Stimulated activated CD4-positive, alpha-beta T cell treated with anti-CD3 and anti-CD28 coated beads, Interleukin-1b, Interleukin-23, amount 100 ng/mL, for 24 hours (primary cell): Measurements from ENCODE around the gene MSANTD2.

Experiments used
- DNase-seq, 4 experiments: peaks; one replicate each; pipeline ENCODE4 v3.0.0-alpha.2; 2020; ENCODE audit warnings: low read depth in 4 of 4, low spot score in 1 of 4

The MSANTD2 gene

DNA sequence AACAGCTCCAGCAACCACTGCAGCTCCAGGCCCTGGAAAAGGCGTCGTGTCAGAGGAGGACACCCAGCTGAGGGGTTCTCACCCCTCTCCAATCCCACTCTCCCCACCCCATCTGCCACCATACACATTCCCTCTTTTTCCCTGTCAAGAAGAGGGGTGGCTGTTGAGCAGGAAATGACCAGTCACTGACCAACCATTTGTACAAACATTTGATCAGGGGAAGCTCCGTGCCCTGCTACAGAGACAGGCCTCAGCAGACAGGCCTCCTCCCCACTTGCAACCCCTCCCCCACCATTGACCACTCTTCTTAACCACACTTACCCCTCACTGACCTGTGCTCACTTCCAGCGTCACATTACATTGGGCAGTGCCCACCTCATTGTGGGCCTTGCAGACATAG is 45.9 kb downstream of the MSANTD2 start:
- DNase-seq, result no peak

DNA sequence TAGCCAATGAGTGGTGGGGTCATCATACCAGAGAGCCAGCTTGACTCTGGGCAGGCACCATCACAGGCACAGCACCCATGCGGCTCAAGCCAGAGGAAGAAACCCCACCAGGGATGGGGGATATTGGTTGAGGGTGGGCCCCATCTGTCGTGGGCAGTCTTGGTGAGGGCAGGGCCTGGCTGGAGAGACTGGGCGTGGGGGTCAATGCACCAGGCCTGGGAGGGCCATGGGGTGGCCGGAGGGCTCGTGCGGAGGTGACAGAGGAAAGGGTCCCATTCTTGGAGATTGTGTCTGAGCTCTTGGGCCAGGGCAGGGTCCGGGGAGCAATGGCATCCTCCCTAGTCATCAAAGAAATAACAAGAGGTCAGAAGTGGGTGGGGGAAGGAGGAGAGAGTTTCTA is 46.6 kb downstream of the MSANTD2 start:
- DNase-seq, result no peak

DNA sequence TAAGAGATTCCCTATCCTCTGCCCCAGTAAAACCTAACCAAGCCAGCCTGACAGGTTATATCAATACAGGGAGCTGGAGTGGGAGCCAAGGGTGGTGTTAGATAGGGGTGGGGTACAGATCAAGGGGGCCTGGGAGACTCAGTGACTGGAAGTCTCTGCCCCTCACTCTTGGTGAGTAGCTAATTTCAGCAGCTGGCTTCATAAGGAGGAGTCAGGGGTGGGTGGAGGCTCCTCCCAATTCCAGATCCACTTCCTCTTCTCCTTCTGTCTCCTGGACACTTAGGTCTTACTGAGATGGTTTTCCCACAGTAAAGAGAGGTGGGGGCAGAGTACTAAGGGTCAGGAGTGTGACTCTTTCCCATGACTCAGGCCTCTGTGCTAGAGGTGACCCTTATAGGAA is 47.0 kb downstream of the MSANTD2 start:
- no peak for DNase-seq

DNA sequence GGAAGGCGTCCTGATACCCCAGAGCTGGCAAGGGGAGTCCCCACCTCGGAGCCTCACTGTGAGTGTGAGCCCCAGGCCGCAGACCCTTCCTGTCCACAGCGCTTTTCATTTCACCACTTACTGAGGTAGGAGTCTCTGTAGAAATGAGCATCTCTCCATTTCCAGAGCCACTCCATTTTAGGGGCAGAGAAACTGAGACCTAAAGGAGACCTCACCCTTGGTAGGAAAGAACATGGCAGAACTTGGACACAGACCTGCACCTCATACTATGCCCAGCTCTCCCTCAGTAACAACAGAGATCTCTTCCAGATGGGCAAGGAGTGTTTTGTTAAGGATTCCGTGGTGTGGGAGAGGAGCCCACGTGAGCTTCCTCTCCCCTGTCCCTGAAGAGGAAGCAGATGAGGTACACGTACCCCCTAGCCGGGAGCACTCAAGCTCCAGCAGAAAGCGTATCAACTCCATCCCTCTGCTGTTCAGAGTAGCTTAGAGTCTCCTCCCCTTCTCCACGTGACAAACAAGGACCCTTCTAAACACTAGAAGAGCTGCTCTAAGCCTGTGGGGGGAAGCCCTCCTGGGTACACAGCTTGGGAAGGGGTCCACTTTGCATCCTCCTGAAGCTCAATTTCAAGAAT is 47.6 kb downstream of the MSANTD2 start:
- DNase-seq, result no peak

DNA sequence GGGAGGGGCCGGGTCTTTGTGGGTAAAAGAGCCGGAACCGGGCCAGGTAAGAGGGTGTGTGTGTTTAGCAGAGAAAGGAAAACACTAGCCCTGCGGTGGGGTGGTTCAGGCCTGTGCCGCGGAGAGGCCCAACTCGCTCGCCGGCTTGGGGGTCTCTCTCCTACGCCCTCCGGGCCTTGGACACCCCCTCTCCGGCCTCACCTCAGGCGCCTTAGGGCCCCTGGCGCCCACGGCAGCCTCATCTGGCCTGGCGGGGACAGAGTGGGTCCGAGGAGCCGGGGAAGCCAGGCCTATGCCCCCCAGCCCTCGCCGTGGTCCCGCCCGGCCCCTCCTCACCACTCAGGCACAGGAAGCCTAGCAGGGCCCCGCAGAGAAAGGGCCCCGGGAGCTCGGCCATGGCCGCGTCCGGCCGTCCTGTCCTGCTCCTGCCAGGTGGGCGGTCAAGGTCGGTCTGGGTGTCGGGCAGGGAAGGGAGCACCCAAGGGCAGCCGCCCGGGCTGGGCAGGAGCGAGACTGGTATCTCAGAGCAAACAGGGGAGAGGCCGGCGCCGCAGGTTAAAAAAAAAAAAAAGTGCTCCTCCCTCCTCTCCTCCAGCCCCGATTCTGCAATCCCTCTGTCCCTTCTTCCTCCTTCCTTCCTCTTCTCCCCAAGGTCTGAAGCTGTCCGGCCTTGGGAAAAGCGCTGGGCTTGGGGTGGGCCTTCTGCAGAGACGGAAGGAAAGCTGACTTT is 48.3 kb downstream of the MSANTD2 start, which contains the start of gene VSIG2:
VSIG2 (minus strand) TSS at position 515 of the 730 bp plus-strand sequence; CDS start at position 397, 118 bp downstream.
- DNase-seq, result no peak

DNA sequence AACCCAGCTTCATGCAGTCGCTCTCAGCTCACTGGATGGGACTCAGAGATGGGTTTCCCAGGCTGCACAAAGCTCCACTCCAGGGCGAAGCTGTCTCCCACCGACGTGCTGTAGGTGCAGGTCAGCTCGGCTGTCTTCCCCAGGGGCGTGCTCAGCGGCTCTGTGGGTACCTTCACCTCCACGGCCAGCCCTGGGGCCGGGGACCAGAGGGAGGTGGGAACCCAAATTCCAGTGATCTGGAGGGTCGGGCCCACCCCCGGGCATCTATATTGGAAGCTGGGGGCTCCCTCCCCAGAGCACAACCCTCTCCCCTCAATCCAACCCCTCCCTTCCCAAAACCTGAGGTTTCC is 48.8 kb downstream of the MSANTD2 start:
- no peak for DNase-seq

DNA sequence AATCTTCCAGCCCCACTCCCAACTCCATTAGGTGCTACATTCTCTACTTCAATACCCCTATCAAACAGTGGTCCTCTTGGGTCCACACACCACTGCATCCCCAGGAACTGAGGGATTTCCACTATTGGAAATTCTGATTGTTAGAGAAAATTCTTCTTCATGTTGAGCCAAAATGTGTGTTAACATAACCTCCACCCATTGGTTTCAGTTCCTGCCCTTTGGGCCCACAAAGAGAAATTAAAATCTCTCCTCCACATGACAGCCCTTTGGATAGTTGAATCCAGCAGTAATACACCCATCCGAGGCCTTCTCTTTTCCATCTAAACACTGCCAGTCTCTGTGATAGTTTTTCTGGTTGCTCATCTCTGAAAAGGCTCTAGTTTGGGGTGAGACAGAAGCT is 50.3 kb downstream of the MSANTD2 start:
- DNase-seq, result no peak

DNA sequence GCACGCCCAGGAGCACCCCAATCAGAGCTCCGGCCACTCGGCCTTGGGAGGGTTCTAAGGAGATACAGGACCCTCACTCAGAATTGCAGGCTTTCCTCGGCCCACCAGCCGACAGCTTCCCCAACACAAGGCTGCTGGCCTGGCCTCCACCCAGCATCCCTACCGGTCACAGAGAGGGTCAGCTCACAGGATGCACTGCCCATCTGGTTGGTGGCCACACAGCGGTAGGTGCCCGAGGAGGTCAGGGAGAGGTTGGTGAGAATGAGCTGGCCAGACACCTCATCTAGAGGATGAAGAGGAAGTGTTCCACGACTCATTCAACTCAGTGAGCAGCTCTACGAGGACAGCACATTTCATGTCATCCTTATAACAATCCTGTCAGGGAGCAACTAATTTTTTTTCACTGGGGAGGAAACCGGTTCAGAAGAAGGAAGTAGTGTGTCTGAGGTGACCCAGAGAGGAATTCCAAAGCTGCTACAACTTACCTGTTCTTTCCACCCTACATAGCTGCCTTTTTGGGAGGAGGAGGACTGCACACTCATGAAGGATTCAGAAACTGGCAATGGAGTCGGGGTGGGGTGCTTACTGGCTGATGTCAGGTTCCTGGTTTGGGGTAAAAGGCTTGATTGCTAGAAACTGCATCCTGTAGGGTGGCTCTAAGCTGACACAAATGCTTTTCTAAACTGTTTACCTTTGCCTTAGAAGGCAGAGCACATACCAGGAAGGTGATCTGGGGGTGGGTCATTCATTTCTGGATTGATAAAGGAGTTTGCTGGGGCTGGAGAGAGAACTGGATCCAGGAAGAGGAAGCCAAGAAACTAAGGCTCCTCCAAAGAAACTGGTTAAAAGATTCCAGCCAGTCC is 51.5 kb downstream of the MSANTD2 start:
- no peak for DNase-seq

DNA sequence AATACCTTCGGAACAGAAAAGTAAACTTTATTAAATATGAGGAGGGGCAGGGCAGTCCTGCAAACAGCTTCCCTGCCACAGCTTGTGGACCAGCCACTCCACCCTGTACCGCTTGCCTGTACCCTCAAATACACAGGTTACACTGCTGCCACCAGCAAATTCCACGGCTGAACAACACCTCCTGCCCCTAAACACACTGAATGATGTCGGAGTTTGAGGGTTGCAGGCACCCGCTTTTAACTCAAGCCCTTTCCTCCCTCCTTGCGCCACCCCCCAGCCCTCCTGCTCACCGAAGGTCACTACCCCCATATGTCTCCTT is 52.1 kb downstream of the MSANTD2 start:
- DNase-seq, result no peak

DNA sequence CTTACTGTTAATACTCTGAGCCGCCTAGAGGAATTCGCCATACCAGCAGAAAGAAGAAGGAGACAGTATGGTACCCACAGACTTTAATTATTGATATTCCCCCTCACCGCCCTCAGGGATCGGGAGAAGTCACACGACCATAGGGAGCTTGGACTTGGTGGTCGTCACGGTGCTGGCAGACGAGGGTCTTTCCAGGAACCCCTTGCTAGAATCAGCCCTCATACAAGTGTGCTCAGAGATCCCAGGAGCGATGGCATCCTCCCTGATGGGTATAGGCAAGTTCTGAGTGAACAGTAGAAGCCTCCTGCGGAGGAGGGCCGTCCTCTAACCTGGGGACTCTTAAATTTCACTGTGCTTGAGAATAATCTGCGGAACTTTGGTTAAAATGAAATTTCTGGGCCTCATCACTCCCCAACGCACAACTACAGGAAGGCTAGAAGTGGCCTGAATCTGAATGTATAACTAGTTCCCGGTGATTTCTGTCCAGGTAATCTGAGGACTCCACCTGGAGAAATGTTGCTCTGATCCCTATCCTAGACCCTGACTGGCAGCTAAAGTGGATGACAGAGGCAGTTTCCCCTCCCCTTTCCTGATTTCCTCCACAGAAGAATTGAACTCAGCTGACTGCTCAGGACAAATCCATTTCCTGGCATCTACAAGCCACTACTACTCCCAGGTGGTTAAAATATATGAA is 52.7 kb downstream of the MSANTD2 start:
- DNase-seq, result no peak

DNA sequence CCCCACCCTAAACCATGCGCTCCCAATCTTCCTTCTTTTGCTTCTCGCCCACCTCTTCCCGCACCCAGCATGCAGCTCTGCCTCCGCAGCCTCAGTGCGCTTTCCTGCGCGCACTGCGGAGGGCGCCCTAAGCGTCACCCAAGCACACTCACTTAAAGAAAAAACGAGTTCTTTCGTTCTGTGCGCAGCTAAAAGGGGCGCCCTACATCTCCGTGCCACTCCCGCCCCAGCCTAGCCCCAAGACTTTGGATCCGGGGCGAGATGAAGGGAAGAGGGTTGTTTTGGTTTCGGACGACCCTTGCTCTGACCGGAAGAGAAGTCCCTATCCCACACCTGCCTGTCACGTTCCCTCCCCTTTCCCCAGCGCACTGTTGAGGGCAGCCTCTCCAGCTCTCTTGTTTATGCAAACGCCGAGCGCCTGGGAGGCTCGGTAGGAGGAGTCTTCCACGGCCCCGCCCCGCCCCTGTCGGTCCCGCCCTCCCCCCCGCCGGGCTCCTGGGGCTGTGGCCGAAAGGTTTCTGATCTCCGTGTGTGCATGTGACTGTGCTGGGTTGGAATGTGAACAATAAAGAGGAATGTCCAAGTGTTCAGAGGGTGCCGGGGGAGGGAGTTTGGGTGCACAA is 53.5 kb downstream of the MSANTD2 start:
- DNase-seq, result peak; percentile 47 to 65 (median 57)

DNA sequence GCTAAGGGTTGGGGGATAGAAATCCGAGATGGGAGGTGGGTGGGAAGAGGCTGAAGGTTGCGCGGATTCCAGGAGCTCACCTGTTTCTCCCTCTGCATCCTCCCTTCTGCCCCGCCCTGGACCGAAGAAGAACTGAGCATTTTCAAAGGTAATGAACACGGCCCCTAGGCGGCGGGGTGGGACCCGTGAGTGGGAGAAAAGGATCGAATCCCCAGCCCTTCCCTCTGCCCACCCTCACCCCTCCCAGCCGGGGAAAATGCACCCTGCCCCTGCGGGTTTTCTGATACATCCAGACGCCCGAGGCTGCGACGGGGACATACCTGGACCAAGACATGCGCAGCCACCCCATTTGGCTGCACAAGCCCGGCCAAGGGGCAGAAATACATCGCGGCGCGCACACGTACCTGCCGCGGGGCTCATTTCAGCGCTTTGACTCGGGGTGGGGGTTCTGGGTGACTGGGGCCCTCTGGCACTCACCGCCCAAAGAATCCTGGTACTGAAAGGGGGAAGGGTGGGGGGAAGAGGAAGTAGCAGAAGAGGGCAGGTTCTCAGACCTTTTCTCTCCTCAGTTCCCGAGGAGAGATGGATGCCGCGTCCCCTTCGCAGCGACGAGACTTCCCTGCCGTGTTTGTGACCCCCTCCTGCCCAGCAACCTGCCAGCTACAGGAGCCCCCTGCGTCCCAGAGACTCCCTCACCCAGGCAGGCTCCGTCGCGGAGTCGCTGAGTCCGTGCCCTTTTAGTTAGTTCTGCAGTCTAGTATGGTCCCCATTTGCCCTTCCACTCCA is 54.2 kb downstream of the MSANTD2 start:
- DNase-seq, result no peak

DNA sequence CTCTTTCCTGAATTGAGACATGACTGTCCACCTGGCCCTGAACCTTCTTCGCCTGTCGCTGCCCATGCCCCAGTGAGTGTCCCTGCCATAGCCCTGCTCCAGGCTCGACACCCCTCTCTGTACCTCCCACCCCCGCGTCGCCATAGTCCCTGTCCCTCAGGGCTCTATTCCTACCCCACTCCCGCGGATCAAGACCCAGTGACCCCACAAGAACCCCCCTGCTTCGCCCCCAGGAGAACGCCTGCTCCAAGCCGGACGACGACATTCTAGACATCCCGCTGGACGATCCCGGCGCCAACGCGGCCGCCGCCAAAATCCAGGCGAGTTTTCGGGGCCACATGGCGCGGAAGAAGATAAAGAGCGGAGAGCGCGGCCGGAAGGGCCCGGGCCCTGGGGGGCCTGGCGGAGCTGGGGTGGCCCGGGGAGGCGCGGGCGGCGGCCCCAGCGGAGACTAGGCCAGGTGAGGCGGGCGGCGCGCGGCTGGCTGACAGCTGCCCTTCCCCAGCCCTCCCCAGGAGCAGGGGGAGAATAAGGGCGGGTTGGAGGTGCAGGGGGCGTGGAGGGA is 54.9 kb downstream of the MSANTD2 start:
- no peak for DNase-seq

DNA sequence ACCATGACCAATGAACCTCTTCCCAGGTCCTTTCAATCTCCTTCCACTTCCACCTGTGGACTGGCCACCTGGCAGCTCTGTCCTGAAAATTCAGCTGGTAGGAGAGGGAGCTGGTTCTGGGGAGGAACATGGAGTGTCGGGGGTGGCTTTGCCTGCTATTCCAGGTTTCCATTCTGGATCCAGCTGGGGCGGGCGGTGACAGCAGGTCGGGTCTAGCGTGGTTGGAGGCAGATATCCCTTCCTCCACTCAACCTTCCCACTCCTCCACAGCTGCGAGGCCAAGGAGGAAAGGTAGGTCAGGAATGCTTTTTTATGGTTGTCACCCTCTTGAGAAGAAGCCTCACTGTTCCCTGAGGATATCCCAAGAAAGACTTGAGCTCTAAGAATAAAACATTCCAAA is 57.2 kb downstream of the MSANTD2 start:
- no peak for DNase-seq

DNA sequence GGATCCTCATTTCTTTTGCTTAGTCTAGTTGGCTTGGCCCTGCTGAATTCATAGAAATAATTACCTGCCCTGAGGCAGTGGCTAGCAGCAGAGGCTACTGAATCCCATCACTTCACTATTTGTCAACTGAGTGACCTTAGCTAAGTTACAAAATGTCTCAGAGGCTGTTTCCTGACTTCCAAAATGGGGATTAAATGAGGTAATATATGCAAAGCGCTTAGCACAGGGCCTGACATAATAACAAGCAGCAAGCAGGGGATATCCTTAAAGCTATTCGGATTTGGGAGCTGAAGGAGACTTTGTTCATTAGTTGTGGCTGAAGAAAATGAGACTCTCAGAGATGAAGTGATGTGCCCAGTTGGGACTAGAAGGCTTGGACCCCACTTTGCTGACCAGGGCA is 57.7 kb downstream of the MSANTD2 start:
- no peak for DNase-seq

DNA sequence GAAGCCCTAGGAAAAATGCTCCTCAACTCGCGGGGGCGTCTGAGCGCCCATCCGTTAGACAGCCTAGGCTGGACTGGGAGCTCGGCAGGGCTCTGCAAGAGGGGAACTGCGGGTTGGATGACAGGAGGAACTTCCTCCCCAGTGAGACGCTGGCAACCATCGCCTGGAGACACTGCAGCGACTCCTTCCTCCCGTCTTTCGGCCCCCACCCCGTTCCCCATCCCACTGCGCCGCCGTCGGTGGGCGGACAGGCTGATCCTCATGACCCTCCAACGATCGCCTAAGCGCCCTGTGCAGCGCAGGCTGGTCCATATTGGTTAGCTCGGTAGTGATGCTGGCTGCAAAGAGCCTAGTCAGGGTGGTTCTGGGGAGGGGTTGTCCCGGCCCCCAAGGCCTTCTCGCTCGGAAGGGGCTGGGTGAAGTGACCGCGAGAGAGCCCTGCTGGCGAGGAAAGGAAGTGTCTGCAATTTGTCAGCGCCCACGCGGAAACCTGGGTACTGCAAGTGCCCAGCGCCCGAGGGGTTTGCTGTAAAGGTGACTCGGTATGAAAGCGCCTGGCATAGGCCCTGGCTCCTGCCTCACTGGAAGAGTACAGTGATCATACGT is 59.8 kb downstream of the MSANTD2 start:
- DNase-seq, result peak in 2 of 4 experiments; percentile 31 to 52

DNA sequence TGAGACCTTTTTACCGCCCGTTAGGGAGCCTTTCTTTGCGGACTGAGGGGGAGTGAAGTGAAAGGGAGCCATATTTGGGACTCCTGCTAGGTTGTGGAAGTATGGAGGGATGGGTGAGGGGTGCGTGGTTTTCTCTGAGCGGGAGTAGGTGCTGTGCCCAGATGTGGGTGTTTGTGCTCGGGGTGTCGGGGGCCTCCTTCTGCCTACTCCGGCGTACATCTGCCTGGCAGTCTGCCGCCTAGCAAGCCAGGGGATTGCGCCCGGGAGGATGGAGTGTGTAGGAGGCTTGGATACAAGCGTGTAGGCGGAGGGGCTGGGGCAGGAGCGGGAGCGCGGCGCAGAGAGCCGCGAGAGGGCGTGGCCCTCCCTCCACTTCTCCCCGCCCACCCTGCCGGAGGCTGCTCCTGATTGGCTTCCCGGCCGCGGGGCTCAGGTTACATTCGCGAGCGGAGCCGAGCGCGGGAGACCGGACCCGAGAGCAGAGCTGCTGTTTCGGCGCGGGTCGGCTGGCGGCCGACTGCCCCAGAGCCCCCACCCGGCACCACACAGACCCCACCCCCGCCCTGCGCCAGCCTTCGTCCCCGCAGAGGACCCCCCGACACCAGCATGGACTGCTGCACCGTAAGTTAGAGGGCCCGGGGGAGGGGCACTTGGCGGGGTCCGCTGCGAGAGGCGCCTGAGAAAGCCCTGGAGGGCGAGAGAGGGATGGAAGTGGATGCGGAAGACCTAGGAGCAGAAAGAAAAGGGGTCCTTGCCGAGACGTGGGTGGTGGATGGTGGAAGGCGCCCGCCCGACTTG is 60.5 kb downstream of the MSANTD2 start, which contains the start of gene NRGN:
NRGN (plus strand) TSS at position 464 of the 798 bp plus-strand sequence; CDS start at position 607, 143 bp downstream.
- peak; percentile 47 to 81 (median 70) for DNase-seq

DNA sequence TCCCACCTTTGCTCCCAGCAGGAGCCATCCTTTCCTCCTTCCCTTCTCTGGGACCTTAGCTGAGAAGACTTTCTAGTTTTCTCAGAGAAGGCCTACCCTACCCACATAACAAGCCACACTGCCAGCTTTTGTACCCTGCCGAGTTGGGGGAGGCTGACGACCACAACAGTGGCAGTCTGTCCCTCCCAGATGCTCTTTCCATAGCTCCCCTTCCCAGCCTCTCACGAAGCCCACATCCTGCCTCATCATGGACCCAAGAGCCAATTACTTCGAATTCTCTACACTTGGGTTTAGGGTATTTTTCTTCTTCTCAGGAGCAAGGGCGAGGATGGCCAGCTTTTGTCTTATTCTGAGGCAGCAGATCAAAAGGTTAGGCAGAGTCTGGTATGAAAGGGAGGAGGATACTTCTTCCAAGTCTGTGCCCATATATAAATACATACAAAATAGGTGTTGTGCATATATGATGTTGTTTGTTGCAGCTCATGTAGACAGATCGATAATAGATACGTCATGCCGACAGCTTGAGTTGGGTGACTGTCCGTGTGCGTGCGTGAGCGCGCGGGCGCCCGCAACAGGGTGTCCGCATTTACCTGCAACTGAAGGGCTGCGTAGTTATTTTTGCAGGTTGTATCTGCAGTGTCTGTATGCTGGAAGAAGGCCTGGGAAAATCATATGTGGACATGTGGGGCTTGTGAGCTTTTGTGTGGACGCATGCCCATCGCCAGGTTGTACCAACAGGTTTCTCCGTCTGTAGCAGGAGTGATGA is 61.3 kb downstream of the MSANTD2 start:
- no peak for DNase-seq
